SK-N-SH treated with all-trans-retinoic acid at 6 μM for 48 hours (cell line): ENCODE measurements around the gene HSD17B8.

Experiments used
- ATAC-seq: fragments of 200-7000 bp; cut with Tn5 transposase; 3 replicates; pipeline ENCODE4 v1.9.1; 2020; ENCODE audit warnings: mild to moderate bottlenecking, moderate library complexity
- BACH2 ChIP-seq: fragments of 250-450 bp; sonication (Bioruptor Pico); IDR thresholded peaks from 2 replicates; pipeline ENCODE4 v1.9.0; 2021; ENCODE audit warnings: mild to moderate bottlenecking, borderline replicate concordance
- CSDC2 ChIP-seq: fragments of 250-450 bp; sonication (Bioruptor Pico); IDR thresholded peaks from 2 replicates; pipeline ENCODE4 v1.5.0; 2020; ENCODE audit warnings: mild to moderate bottlenecking, moderate library complexity
- ESRRG ChIP-seq: fragments of 250-450 bp; sonication (Bioruptor Pico); IDR thresholded peaks from 2 replicates; pipeline ENCODE4 v1.6.1; 2021; ENCODE audit warnings: mild to moderate bottlenecking
- GLIS3 ChIP-seq: fragments of 250-450 bp; sonication (Bioruptor Pico); IDR thresholded peaks from 2 replicates; pipeline ENCODE4 v1.5.0; 2020; ENCODE audit warnings: mild to moderate bottlenecking, moderate library complexity
- ISL1 ChIP-seq: fragments of 250-450 bp; sonication (Bioruptor Pico); IDR thresholded peaks from 2 replicates; pipeline ENCODE4 v2.1.2; 2022; ENCODE audit warnings: mild to moderate bottlenecking, moderate library complexity
- OSR1 ChIP-seq: fragments of 250-450 bp; sonication (Bioruptor Pico); IDR thresholded peaks from 2 replicates; pipeline ENCODE4 v1.8.0; 2022; ENCODE audit warnings: moderate library complexity, mild to moderate bottlenecking, inconsistent platforms
- RARB ChIP-seq: fragments of 250-450 bp; sonication (Bioruptor Pico); IDR thresholded peaks from 2 replicates; pipeline ENCODE4 v1.8.0; 2021; ENCODE audit warnings: mild to moderate bottlenecking, moderate library complexity
- TOX ChIP-seq: fragments of 250-450 bp; sonication (Bioruptor Pico); IDR thresholded peaks from 2 replicates; pipeline ENCODE4 v1.8.0; 2021; ENCODE audit warnings: mild to moderate bottlenecking, moderate library complexity, borderline replicate concordance
- ZC3H10 ChIP-seq: fragments of 250-450 bp; sonication (Bioruptor Pico); IDR thresholded peaks from 2 replicates; pipeline ENCODE4 v1.5.1; 2021; ENCODE audit warnings: mild to moderate bottlenecking, moderate library complexity
- ZFP3 ChIP-seq: fragments of 250-450 bp; sonication (Bioruptor Pico); IDR thresholded peaks from 2 replicates; pipeline ENCODE4 v1.5.0; 2020; ENCODE audit warnings: mild to moderate bottlenecking, moderate library complexity
- ZNF565 ChIP-seq: fragments of 450-650 bp; formaldehyde crosslinking; conservative IDR thresholded peaks from 2 replicates; pipeline ENCODE4 v1.5.0; 2020; ENCODE audit warnings: low read depth, mild to moderate bottlenecking, moderate library complexity
- ZNF70 ChIP-seq: fragments of 450-650 bp; formaldehyde crosslinking; IDR thresholded peaks from 2 replicates; pipeline ENCODE4 v1.5.0; 2020; ENCODE audit warnings: mild to moderate bottlenecking, moderate library complexity
- ZNF8 ChIP-seq: fragments of 450-650 bp; formaldehyde crosslinking; IDR thresholded peaks from 2 replicates; pipeline ENCODE4 v1.5.0; 2020; ENCODE audit warnings: mild to moderate bottlenecking, moderate library complexity
- TF ChIP-seq, protein P1 (sequence below): fragments of 250-450 bp; sonication (Bioruptor Pico); IDR thresholded peaks from 2 replicates; pipeline ENCODE4 v1.8.0; 2020; ENCODE audit warnings: mild to moderate bottlenecking, moderate library complexity, borderline replicate concordance
- TF ChIP-seq, protein P2 (sequence below): fragments of 250-450 bp; sonication (Bioruptor Pico); IDR thresholded peaks from 2 replicates; pipeline ENCODE4 v1.5.1; 2020; ENCODE audit warnings: low read depth, mild to moderate bottlenecking, moderate library complexity
- TF ChIP-seq, protein P3 (sequence below): fragments of 250-450 bp; sonication (Bioruptor Pico); IDR thresholded peaks from 2 replicates; pipeline ENCODE4 v1.8.0; 2021; ENCODE audit warnings: low read depth, mild to moderate bottlenecking, moderate library complexity, borderline replicate concordance
- TF ChIP-seq, protein P4 (sequence below): fragments of 250-450 bp; sonication (Bioruptor Pico); IDR thresholded peaks from 2 replicates; pipeline ENCODE4 v1.5.0; 2020; ENCODE audit warnings: mild to moderate bottlenecking, moderate library complexity

The HSD17B8 gene

DNA sequence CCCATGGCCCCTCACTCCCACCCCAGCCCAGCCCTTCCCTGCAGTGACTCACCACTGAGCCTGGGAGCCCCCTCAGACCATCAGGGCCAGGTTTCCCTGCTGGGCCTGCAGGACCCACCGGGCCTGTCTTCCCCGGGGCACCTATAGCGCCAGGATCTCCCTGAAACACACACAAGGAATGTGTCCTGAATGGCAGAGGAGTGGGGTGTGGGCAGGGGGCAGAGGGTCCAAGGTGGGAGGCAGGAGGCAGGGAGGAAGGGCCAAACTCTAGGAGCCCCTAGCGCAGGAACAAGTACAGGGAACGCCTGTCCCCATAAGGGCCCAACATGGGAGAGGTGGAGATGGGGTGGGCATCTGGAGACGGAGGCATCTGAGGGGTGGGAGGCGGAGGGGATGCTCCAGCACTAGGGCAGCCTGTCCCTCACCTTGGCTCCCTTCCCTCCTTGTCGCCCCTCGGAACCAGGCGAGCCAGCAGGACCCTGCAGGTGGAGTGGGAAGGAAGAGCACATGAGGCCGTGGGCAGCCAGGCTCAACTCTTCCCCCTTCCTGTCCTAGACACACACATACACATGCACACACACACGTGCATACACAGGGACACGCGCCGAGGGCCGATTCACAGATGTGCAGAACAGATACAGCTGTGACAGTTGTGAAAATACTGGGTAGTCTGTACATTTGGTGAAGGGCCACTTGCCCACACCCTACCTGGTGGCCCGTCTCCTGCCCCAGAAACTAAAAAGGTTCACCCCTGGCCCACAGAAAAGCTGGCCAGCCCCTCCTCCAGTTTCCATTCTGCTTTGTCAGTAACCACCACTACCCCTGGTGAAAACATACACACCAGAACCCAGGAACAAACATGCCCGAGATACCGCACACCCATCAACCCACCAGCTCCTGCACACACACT is 36.8 kb upstream of the HSD17B8 start:
- TF ChIP-seq CSDC2: no peak
- TF ChIP-seq, protein P1, sequence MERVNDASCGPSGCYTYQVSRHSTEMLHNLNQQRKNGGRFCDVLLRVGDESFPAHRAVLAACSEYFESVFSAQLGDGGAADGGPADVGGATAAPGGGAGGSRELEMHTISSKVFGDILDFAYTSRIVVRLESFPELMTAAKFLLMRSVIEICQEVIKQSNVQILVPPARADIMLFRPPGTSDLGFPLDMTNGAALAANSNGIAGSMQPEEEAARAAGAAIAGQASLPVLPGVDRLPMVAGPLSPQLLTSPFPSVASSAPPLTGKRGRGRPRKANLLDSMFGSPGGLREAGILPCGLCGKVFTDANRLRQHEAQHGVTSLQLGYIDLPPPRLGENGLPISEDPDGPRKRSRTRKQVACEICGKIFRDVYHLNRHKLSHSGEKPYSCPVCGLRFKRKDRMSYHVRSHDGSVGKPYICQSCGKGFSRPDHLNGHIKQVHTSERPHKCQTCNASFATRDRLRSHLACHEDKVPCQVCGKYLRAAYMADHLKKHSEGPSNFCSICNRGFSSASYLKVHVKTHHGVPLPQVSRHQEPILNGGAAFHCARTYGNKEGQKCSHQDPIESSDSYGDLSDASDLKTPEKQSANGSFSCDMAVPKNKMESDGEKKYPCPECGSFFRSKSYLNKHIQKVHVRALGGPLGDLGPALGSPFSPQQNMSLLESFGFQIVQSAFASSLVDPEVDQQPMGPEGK (CRISPR knock-in tag): no peak
- no peak for ATAC-seq

DNA sequence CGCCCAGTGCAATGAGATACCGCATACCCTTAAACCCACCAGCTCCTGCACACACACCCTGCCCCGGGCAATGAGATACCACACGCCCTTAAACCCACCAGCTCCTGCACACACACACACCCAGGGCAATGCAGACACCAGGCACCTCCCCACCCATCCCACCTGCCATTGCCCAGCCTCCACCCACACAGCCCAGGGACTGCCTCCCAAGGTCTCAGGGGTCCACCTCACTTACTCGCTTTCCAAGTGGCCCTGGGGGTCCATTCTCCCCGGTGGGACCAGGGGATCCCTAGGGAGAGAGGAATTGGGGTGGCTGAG is 36.2 kb upstream of the HSD17B8 start:
- no peak for ATAC-seq

DNA sequence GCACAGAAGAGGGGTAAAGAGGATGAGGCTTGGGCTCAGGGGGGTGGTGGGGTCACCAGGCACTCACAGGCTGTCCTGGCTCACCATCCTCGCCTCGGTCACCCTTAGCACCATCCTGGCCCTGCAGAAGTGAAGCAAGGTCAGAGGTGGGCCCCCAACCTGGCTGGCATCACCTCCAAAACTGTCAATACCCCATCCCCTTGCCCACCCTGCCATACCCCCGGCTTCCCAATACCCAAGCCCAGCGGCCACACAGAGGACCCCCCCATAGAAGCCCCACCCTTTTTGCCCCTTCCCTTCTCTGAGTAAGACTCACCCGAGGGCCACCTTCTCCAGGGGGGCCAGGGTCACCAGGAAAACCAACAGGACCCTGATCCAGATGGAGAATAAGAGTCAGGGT is 35.8 kb upstream of the HSD17B8 start:
- no peak for ATAC-seq
- TF ChIP-seq CSDC2 (no peak), GLIS3 (CRISPR knock-in tag) (no peak), ZC3H10 (no peak), RARB (CRISPR knock-in tag) (no peak), ZFP3 (no peak), ZNF8 (CRISPR knock-in tag) (no peak), BACH2 (CRISPR knock-in tag) (no peak)
- TF ChIP-seq, protein P2, sequence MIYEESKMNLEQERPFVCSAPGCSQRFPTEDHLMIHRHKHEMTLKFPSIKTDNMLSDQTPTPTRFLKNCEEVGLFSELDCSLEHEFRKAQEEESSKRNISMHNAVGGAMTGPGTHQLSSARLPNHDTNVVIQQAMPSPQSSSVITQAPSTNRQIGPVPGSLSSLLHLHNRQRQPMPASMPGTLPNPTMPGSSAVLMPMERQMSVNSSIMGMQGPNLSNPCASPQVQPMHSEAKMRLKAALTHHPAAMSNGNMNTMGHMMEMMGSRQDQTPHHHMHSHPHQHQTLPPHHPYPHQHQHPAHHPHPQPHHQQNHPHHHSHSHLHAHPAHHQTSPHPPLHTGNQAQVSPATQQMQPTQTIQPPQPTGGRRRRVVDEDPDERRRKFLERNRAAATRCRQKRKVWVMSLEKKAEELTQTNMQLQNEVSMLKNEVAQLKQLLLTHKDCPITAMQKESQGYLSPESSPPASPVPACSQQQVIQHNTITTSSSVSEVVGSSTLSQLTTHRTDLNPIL: no peak
- TF ChIP-seq, protein P3, sequence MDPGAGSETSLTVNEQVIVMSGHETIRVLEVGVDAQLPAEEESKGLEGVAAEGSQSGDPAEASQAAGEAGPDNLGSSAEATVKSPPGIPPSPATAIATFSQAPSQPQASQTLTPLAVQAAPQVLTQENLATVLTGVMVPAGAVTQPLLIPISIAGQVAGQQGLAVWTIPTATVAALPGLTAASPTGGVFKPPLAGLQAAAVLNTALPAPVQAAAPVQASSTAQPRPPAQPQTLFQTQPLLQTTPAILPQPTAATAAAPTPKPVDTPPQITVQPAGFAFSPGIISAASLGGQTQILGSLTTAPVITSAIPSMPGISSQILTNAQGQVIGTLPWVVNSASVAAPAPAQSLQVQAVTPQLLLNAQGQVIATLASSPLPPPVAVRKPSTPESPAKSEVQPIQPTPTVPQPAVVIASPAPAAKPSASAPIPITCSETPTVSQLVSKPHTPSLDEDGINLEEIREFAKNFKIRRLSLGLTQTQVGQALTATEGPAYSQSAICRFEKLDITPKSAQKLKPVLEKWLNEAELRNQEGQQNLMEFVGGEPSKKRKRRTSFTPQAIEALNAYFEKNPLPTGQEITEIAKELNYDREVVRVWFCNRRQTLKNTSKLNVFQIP: no peak
- TF ChIP-seq, protein P4, sequence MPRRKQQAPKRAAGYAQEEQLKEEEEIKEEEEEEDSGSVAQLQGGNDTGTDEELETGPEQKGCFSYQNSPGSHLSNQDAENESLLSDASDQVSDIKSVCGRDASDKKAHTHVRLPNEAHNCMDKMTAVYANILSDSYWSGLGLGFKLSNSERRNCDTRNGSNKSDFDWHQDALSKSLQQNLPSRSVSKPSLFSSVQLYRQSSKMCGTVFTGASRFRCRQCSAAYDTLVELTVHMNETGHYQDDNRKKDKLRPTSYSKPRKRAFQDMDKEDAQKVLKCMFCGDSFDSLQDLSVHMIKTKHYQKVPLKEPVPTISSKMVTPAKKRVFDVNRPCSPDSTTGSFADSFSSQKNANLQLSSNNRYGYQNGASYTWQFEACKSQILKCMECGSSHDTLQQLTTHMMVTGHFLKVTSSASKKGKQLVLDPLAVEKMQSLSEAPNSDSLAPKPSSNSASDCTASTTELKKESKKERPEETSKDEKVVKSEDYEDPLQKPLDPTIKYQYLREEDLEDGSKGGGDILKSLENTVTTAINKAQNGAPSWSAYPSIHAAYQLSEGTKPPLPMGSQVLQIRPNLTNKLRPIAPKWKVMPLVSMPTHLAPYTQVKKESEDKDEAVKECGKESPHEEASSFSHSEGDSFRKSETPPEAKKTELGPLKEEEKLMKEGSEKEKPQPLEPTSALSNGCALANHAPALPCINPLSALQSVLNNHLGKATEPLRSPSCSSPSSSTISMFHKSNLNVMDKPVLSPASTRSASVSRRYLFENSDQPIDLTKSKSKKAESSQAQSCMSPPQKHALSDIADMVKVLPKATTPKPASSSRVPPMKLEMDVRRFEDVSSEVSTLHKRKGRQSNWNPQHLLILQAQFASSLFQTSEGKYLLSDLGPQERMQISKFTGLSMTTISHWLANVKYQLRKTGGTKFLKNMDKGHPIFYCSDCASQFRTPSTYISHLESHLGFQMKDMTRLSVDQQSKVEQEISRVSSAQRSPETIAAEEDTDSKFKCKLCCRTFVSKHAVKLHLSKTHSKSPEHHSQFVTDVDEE (CRISPR knock-in tag): no peak

More for the DNA sequence above, 36.2 kb upstream of the HSD17B8 start:
- TF ChIP-seq, protein P4 (CRISPR knock-in tag): no peak
- TF ChIP-seq ESRRG (no peak), ISL1 (CRISPR knock-in tag) (no peak), OSR1 (CRISPR knock-in tag) (no peak), RARB (CRISPR knock-in tag) (no peak), ZNF70 (no peak), CSDC2 (no peak), ZC3H10 (no peak), ZNF565 (CRISPR knock-in tag) (no peak), TOX (CRISPR knock-in tag) (no peak), ZFP3 (no peak)
- TF ChIP-seq, protein P2: no peak
- TF ChIP-seq, protein P3: no peak
- TF ChIP-seq, protein P1 (CRISPR knock-in tag): no peak
- TF ChIP-seq, all 23 proteins: peak for 0
